ENCODE data around the gene CRB2. TPM values are rescaled to one million over a fixed set of nuclear protein-coding genes. Genes with fewer than 3 reads are reported as not detected.

Gene CRB2
- total and polyA plus RNA-seq, 2 of the 13 experiments (the other 11 are each of a cell fraction or from before 2014, with no cell fraction given): 0.01 to 0.29 TPM

DNA sequence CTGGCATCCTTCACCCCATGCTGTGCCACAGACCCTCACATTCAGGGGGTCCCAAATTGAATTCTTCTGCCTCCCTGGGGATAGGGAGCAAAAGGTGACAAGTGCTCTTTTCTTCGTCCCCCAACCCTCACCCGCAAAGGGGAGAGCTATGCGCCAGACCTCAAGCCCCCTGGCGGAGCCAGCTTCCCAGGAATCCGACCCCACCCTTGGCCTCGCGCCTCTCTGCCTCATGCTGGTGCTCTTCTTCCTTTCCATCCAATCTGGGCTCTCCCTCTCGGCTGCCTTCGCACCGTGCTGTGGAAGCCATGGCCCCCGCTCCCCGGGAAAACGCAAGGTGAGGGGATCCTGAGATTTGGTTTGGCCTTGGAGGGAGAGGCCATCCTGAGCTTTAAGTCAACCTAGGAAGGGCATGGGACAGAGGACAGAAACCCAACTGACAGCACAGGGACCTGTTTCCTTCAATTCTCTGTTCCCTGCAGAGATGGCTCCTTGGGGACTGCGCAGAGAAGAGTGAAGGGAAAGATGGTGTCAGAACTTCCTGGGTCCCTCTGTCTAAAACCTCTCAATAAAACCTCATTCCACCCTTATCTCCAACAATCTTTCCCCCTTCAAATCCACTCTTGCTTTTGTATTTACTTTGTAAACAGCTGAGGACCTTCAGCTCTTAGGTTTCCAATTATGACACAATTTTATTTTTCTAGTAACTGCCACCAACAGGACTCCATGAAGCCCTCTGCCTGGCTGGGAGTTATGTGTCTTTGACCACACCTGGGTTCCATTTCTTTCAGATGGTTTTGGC, 36.3 kb upstream of the CRB2 start:
- DNase-seq (ENCODE audit: low spot score) (peak; percentile 34), FAIRE-seq (no peak), ATAC-seq (no peak)
- POLR2A ChIA-PET: no interaction called here
- no peak overlapping the region for H3K9ac ChIP-seq (ENCODE audit: insufficient read depth, low read depth, low read length)
- no peaks in the 10 kb centered on the region for H3K9me3 ChIP-seq (ENCODE audit: low read length)
- H3K4me3 ChIP-seq (replicated peaks in 1 of 3; ENCODE audit: insufficient read depth in 1 of 3, low read depth in 2 of 3, low read length in 3 of 3): peak overlapping the region in 1 of 3 experiments; percentile 56; a peak in 1 of 6 replicates
- WGBS (ENCODE audit: low lambda C conversion rate): 54% methylated on average over 13 of the region's 14 CpGs
- intact Hi-C loops (cut with micrococcal nuclease; ENCODE audit: unreplicated experiment) (loop anchor here (10.0 kb wide), 2 partner anchors 55 to 235 kb away; partner anchors contain the start of gene STRBP), in situ Hi-C loops (cut with HindIII; ENCODE audit: extremely low pct_ligation_motif_present, low pct_unique_long_range_greater_than_20kb) (no loop called here)
- peak overlapping the region; percentile 79 for H3K4me2 ChIP-seq (ENCODE audit: low read depth, low read length)
- H3K36me3 ChIP-seq (replicated peaks in 1 of 2; ENCODE audit: control insufficient read depth in 1 of 2, insufficient read depth in 2 of 2, low read length in 2 of 2): no peaks in the 10 kb centered on the region
- H3K4me1 ChIP-seq (ENCODE audit: insufficient read depth, low read length): peaks cover 92% of the 10 kb centered on the region
- CTCF ChIA-PET (ENCODE audit: low intra/inter-chr PET ratio, low total read pairs): no interaction called here
- peaks cover 0 to 9% of the 10 kb centered on the region in 2 experiments; a peak in 1 of 5 replicates for H3K27me3 ChIP-seq (ENCODE audit: control insufficient read depth in 1 of 2, insufficient read depth in 2 of 2, low read length in 2 of 2)
- H2AFZ ChIP-seq (ENCODE audit: low read length): no peak overlapping the region
- no peaks in the 10 kb centered on the region for H3K79me2 ChIP-seq (ENCODE audit: insufficient read depth, low read length)
- BruUV-seq (replicated peaks): no TSS peak
- H3K27ac ChIP-seq (ENCODE audit: extremely low read length, insufficient read depth, low read length): no peak overlapping the region
- H4K20me1 ChIP-seq (ENCODE audit: insufficient read depth, low read length): no peaks in the 10 kb centered on the region
- TF ChIP-seq ZNF484 (CRISPR knock-in tag; IDR thresholded peaks at IDR 0.05; ENCODE audit: borderline replicate concordance, low read depth) (no peak), ZNF563 (CRISPR knock-in tag; IDR thresholded peaks at IDR 0.05) (0 out of 2 replicates have a peak, but pooled peaks have one; percentile 36), FOXA3 (CRISPR knock-in tag; IDR thresholded peaks at IDR 0.05) (peak; percentile 60; the same call in 1 of the 2 replicates), MIER2 (CRISPR knock-in tag; IDR thresholded peaks at IDR 0.05) (no peak), HOXA5 (CRISPR knock-in tag; IDR thresholded peaks at IDR 0.05) (no peak), NFE2L2 (IDR thresholded peaks at IDR 0.05; ENCODE audit: low read length) (no peak), EP300 (IDR thresholded peaks at IDR 0.05; ENCODE audit: low read depth in 2 of 2, low read length in 2 of 2) (0 out of 4 replicates have a peak, but pooled peaks of 1 of the 2 experiments have one; percentile 7), EP300 (CRISPR knock-in tag; IDR thresholded peaks at IDR 0.05; ENCODE audit: borderline replicate concordance) (no peak), HDAC1 (CRISPR knock-in tag; IDR thresholded peaks at IDR 0.05) (peak; percentile 47; the same call in 1 of the 2 replicates), TBX2 (CRISPR knock-in tag; IDR thresholded peaks at IDR 0.05; ENCODE audit: borderline replicate concordance) (0 out of 2 replicates have a peak, but pooled peaks have one; percentile 33), ZSCAN20 (CRISPR knock-in tag; IDR thresholded peaks at IDR 0.05; ENCODE audit: borderline replicate concordance) (no peak; the same call in 1 of the 2 replicates), GATAD2A (CRISPR knock-in tag; IDR thresholded peaks at IDR 0.05) (peak; percentile 51), FOXP1 (IDR thresholded peaks at IDR 0.05) (no peak), FOXP1 (CRISPR knock-in tag; IDR thresholded peaks at IDR 0.05) (peak; percentile 11; the same call in 1 of the 2 replicates), AGO1 (IDR thresholded peaks at IDR 0.05; ENCODE audit: low read depth, low read length, poor library complexity, severe bottlenecking) (no peak), ZNF713 (CRISPR knock-in tag; IDR thresholded peaks at IDR 0.05) (no peak), BCL6 (CRISPR knock-in tag; IDR thresholded peaks at IDR 0.05) (peak; percentile 74), HNF4A (CRISPR knock-in tag; IDR thresholded peaks at IDR 0.05) (0 out of 2 replicates have a peak, but pooled peaks have one; percentile 10)
- TF ChIP-seq, protein P1, sequence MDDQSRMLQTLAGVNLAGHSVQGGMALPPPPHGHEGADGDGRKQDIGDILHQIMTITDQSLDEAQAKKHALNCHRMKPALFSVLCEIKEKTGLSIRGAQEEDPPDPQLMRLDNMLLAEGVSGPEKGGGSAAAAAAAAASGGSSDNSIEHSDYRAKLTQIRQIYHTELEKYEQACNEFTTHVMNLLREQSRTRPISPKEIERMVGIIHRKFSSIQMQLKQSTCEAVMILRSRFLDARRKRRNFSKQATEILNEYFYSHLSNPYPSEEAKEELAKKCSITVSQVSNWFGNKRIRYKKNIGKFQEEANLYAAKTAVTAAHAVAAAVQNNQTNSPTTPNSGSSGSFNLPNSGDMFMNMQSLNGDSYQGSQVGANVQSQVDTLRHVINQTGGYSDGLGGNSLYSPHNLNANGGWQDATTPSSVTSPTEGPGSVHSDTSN (CRISPR knock-in tag; IDR thresholded peaks at IDR 0.05; ENCODE audit: borderline replicate concordance): no peak
- TF ChIP-seq, protein P2, sequence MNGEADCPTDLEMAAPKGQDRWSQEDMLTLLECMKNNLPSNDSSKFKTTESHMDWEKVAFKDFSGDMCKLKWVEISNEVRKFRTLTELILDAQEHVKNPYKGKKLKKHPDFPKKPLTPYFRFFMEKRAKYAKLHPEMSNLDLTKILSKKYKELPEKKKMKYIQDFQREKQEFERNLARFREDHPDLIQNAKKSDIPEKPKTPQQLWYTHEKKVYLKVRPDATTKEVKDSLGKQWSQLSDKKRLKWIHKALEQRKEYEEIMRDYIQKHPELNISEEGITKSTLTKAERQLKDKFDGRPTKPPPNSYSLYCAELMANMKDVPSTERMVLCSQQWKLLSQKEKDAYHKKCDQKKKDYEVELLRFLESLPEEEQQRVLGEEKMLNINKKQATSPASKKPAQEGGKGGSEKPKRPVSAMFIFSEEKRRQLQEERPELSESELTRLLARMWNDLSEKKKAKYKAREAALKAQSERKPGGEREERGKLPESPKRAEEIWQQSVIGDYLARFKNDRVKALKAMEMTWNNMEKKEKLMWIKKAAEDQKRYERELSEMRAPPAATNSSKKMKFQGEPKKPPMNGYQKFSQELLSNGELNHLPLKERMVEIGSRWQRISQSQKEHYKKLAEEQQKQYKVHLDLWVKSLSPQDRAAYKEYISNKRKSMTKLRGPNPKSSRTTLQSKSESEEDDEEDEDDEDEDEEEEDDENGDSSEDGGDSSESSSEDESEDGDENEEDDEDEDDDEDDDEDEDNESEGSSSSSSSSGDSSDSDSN (CRISPR knock-in tag; IDR thresholded peaks at IDR 0.05): peak; percentile 30; the same call in 1 of the 2 replicates
- TF ChIP-seq, protein P3, sequence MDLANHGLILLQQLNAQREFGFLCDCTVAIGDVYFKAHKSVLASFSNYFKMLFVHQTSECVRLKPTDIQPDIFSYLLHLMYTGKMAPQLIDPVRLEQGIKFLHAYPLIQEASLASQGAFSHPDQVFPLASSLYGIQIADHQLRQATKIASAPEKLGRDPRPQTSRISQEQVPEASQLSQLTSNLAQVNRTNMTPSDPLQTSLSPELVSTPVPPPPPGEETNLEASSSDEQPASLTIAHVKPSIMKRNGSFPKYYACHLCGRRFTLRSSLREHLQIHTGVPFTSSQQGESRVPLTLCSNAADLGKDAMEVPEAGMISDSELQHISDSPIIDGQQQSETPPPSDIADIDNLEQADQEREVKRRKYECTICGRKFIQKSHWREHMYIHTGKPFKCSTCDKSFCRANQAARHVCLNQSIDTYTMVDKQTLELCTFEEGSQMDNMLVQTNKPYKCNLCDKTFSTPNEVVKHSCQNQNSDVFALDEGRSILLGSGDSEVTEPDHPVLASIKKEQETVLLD (CRISPR knock-in tag; IDR thresholded peaks at IDR 0.05; ENCODE audit: low read depth): no peak
